ENCODE data around the gene SIGLEC7. TPM values are rescaled to one million over a fixed set of nuclear protein-coding genes. Genes with fewer than 3 reads are reported as not detected.

The SIGLEC7 gene
- total and polyA plus RNA-seq, 7 donors = 1.1 to 8.3 (median 2.5) TPM

DNA sequence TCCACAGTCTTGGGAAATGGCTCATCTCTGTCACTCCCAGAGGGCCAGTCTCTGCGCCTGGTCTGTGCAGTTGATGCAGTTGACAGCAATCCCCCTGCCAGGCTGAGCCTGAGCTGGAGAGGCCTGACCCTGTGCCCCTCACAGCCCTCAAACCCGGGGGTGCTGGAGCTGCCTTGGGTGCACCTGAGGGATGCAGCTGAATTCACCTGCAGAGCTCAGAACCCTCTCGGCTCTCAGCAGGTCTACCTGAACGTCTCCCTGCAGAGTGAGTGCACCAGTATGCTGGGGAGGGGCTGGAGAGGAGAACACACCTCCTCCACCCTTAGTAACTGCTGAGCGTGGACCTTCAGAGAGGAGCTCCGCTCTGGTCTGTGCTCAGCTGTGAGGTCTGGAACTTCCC is 15.1 kb upstream of the SIGLEC7 start:
- intact Hi-C loops (cut with DNase I) = no loop called here
- Histone ChIP-seq H3K9me3 (no peaks in the 10 kb centered on the region), H3K4me3 (peak overlapping the region in 1 of 4 donors; percentile 29), H3K27ac (peak overlapping the region; percentile 5 to 39 (median 13)), H3K36me3 (no peaks in the 10 kb centered on the region), H3K27me3 (peaks cover 0 to 35% (median 0%) of the 10 kb centered on the region in 3 donors), H3K4me1 (no peaks in the 10 kb centered on the region)
- 76 to 79% methylated on average over 6 of the region's 6 CpGs for WGBS, 2 donors
- DNase-seq = peak; percentile 56
- TF ChIP-seq POLR2A (IDR thresholded peaks at IDR 0.05) = no peak
- TF ChIP-seq, protein P1, sequence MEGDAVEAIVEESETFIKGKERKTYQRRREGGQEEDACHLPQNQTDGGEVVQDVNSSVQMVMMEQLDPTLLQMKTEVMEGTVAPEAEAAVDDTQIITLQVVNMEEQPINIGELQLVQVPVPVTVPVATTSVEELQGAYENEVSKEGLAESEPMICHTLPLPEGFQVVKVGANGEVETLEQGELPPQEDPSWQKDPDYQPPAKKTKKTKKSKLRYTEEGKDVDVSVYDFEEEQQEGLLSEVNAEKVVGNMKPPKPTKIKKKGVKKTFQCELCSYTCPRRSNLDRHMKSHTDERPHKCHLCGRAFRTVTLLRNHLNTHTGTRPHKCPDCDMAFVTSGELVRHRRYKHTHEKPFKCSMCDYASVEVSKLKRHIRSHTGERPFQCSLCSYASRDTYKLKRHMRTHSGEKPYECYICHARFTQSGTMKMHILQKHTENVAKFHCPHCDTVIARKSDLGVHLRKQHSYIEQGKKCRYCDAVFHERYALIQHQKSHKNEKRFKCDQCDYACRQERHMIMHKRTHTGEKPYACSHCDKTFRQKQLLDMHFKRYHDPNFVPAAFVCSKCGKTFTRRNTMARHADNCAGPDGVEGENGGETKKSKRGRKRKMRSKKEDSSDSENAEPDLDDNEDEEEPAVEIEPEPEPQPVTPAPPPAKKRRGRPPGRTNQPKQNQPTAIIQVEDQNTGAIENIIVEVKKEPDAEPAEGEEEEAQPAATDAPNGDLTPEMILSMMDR (IDR thresholded peaks at IDR 0.05) = no peak
- TF ChIP-seq EP300 (IDR thresholded peaks at IDR 0.05) = no peak
- no peak for TF ChIP-seq POLR2AphosphoS5 (IDR thresholded peaks at IDR 0.05)

DNA sequence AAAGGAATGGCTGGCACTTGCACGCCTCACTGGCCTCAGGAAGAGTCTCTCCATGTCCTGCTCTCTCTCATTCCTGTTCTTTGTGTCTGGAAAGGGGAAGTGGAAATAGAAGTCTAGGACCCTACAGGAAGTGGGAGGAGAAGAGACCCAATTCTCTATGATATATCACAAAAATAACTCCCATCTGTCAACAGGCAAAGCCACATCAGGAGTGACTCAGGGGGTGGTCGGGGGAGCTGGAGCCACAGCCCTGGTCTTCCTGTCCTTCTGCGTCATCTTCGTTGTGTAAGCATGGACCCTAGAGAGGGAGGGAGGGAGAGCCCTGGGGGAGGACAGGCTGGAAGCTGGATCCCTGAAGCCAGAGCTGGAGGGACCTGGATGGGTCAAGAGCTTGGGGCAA is 14.3 kb upstream of the SIGLEC7 start:
- H3K36me3 ChIP-seq = no peaks in the 10 kb centered on the region
- TF ChIP-seq EP300 (IDR thresholded peaks at IDR 0.05) = no peak
- TF ChIP-seq POLR2A (IDR thresholded peaks at IDR 0.05) = peak in 1 of 2 donors; percentile 21
- peak in 3 of 4 donors; percentile 48 to 69 (median 55) for TF ChIP-seq POLR2AphosphoS5 (IDR thresholded peaks at IDR 0.05)
- TF ChIP-seq, protein P1 (IDR thresholded peaks at IDR 0.05) = no peak
- no peak overlapping the region for H3K4me3 ChIP-seq
- H3K27me3 ChIP-seq = peaks cover 0 to 36% (median 0%) of the 10 kb centered on the region in 3 donors
- WGBS, 2 donors = 51 to 80% methylated on average over 4 of the region's 4 CpGs
- no peaks in the 10 kb centered on the region for H3K9me3 ChIP-seq
- intact Hi-C loops (cut with DNase I) = no loop called here
- peak; percentile 79 for DNase-seq
- H3K4me1 ChIP-seq = no peaks in the 10 kb centered on the region
- peak overlapping the region in 1 of 4 donors; percentile 48 for H3K27ac ChIP-seq

GRCh38 chr19:51128227-51128626 is 13.9 kb upstream of the SIGLEC7 start:
- Histone ChIP-seq H3K27ac (peak overlapping the region in 1 of 4 donors; percentile 48), H3K36me3 (no peaks in the 10 kb centered on the region), H3K27me3 (peaks cover 0 to 31% (median 0%) of the 10 kb centered on the region in 3 donors), H3K4me1 (no peaks in the 10 kb centered on the region), H3K9me3 (no peaks in the 10 kb centered on the region), H3K4me3 (no peak overlapping the region)
- 55 to 83% methylated on average over 7 of the region's 7 CpGs for WGBS, 2 donors
- peak; percentile 46 for DNase-seq
- intact Hi-C loops (cut with DNase I) = no loop called here
- TF ChIP-seq EP300 (IDR thresholded peaks at IDR 0.05) (no peak), POLR2A (IDR thresholded peaks at IDR 0.05) (no peak), POLR2AphosphoS5 (IDR thresholded peaks at IDR 0.05) (no peak)
- TF ChIP-seq, protein P1 (IDR thresholded peaks at IDR 0.05) = no peak

- no peak overlapping the region for H3K27ac ChIP-seq
- TF ChIP-seq POLR2AphosphoS5 (IDR thresholded peaks at IDR 0.05) (no peak), POLR2A (IDR thresholded peaks at IDR 0.05) (no peak), EP300 (IDR thresholded peaks at IDR 0.05) (no peak)
- TF ChIP-seq, protein P1 (IDR thresholded peaks at IDR 0.05) = no peak
- H3K36me3 ChIP-seq = no peaks in the 10 kb centered on the region
- peaks cover 0 to 28% (median 0%) of the 10 kb centered on the region in 3 donors for H3K27me3 ChIP-seq
- WGBS, 2 donors = 88 to 89% methylated on average over 8 of the region's 8 CpGs
- intact Hi-C loops (cut with DNase I) = no loop called here
- H3K4me1 ChIP-seq = no peaks in the 10 kb centered on the region
- no peak overlapping the region for H3K4me3 ChIP-seq
- H3K9me3 ChIP-seq = no peaks in the 10 kb centered on the region
- peak; percentile 33 for DNase-seq
Observed at GRCh38 chr19:51129716-51130115, 12.4 kb upstream of the SIGLEC7 start.
